ENCODE measurements around the gene UGT1A10. TPM values are rescaled to one million over a fixed set of nuclear protein-coding genes. Genes with fewer than 3 reads are reported as not detected.

UGT1A10 gene
- total RNA-seq, 2 experiments from 2014 or later: not detected

- Mint-ChIP-seq H3K4me1 (no peaks in the 10 kb centered on the region), H3K9me3 (peaks cover under 1% of the 10 kb centered on the region), H3K27ac (no peak overlapping the region), H3K4me3 (no peak overlapping the region), H3K27me3 (peaks cover 2% of the 10 kb centered on the region), H3K36me3 (no peaks in the 10 kb centered on the region)
- DNase-seq: no peak
Measured at GRCh38 chr2:233791151-233791882, 155.1 kb downstream of the UGT1A10 start.

- Mint-ChIP-seq H3K9me3 (no peaks in the 10 kb centered on the region), H3K4me3 (no peak overlapping the region), H3K27ac (no peak overlapping the region), H3K36me3 (no peaks in the 10 kb centered on the region), H3K4me1 (no peaks in the 10 kb centered on the region), H3K27me3 (no peaks in the 10 kb centered on the region)
- no peak for DNase-seq
Measured at GRCh38 chr2:233791883-233792329, 155.7 kb downstream of the UGT1A10 start.

GRCh38 chr2:233792720-233793119 lies 156.5 kb downstream of the UGT1A10 start:
- H3K4me1 Mint-ChIP-seq: no peaks in the 10 kb centered on the region
- no peaks in the 10 kb centered on the region for H3K9me3 Mint-ChIP-seq
- H3K27ac Mint-ChIP-seq: no peak overlapping the region
- H3K36me3 Mint-ChIP-seq: no peaks in the 10 kb centered on the region
- no peaks in the 10 kb centered on the region for H3K27me3 Mint-ChIP-seq
- DNase-seq: no peak
- no peak overlapping the region for H3K4me3 Mint-ChIP-seq

- Mint-ChIP-seq H3K4me1 (no peaks in the 10 kb centered on the region), H3K9me3 (no peaks in the 10 kb centered on the region), H3K27me3 (no peaks in the 10 kb centered on the region), H3K4me3 (no peak overlapping the region), H3K36me3 (no peaks in the 10 kb centered on the region), H3K27ac (no peak overlapping the region)
- no peak for DNase-seq
Measured at GRCh38 chr2:233793465-233794127, 157.3 kb downstream of the UGT1A10 start.

- no peak for DNase-seq
- no peaks in the 10 kb centered on the region for H3K9me3 Mint-ChIP-seq
- H3K27ac Mint-ChIP-seq: no peak overlapping the region
- H3K4me1 Mint-ChIP-seq: no peaks in the 10 kb centered on the region
- no peaks in the 10 kb centered on the region for H3K27me3 Mint-ChIP-seq
- H3K36me3 Mint-ChIP-seq: no peaks in the 10 kb centered on the region
- no peak overlapping the region for H3K4me3 Mint-ChIP-seq
Measured at GRCh38 chr2:233794128-233794658, 157.9 kb downstream of the UGT1A10 start.

GRCh38 chr2:233795735-233796171 lies 159.5 kb downstream of the UGT1A10 start:
- Mint-ChIP-seq H3K9me3 (no peaks in the 10 kb centered on the region), H3K27me3 (no peaks in the 10 kb centered on the region), H3K4me1 (no peaks in the 10 kb centered on the region), H3K4me3 (no peak overlapping the region), H3K36me3 (no peaks in the 10 kb centered on the region), H3K27ac (no peak overlapping the region)
- no peak for DNase-seq

- Mint-ChIP-seq H3K27ac (no peak overlapping the region), H3K9me3 (no peaks in the 10 kb centered on the region), H3K27me3 (no peaks in the 10 kb centered on the region), H3K36me3 (no peaks in the 10 kb centered on the region), H3K4me3 (no peak overlapping the region), H3K4me1 (no peaks in the 10 kb centered on the region)
- DNase-seq: no peak
Measured at GRCh38 chr2:233796254-233796653, 160.0 kb downstream of the UGT1A10 start.

GRCh38 chr2:233798335-233799086 lies 162.3 kb downstream of the UGT1A10 start:
- peaks cover 7% of the 10 kb centered on the region for H3K27me3 Mint-ChIP-seq
- H3K4me1 Mint-ChIP-seq: no peaks in the 10 kb centered on the region
- H3K36me3 Mint-ChIP-seq: no peaks in the 10 kb centered on the region
- no peak overlapping the region for H3K27ac Mint-ChIP-seq
- DNase-seq: no peak
- no peaks in the 10 kb centered on the region for H3K9me3 Mint-ChIP-seq
- no peak overlapping the region for H3K4me3 Mint-ChIP-seq

- peaks cover 11% of the 10 kb centered on the region for H3K27me3 Mint-ChIP-seq
- no peak overlapping the region for H3K27ac Mint-ChIP-seq
- no peaks in the 10 kb centered on the region for H3K9me3 Mint-ChIP-seq
- no peaks in the 10 kb centered on the region for H3K4me1 Mint-ChIP-seq
- no peak for DNase-seq
- H3K36me3 Mint-ChIP-seq: no peaks in the 10 kb centered on the region
- H3K4me3 Mint-ChIP-seq: no peak overlapping the region
Measured at GRCh38 chr2:233799087-233799665, 162.9 kb downstream of the UGT1A10 start.

GRCh38 chr2:233799716-233800115 lies 163.5 kb downstream of the UGT1A10 start:
- Mint-ChIP-seq H3K4me1 (no peaks in the 10 kb centered on the region), H3K9me3 (no peaks in the 10 kb centered on the region), H3K27ac (no peak overlapping the region), H3K27me3 (peaks cover 11% of the 10 kb centered on the region), H3K4me3 (no peak overlapping the region), H3K36me3 (no peaks in the 10 kb centered on the region)
- no peak for DNase-seq

GRCh38 chr2:233800208-233800607 lies 164.0 kb downstream of the UGT1A10 start:
- H3K9me3 Mint-ChIP-seq: no peaks in the 10 kb centered on the region
- H3K27ac Mint-ChIP-seq: no peak overlapping the region
- H3K36me3 Mint-ChIP-seq: no peaks in the 10 kb centered on the region
- H3K4me1 Mint-ChIP-seq: no peaks in the 10 kb centered on the region
- no peak overlapping the region for H3K4me3 Mint-ChIP-seq
- H3K27me3 Mint-ChIP-seq: peaks cover 11% of the 10 kb centered on the region
- DNase-seq: no peak

- no peak overlapping the region for H3K27ac Mint-ChIP-seq
Measured at GRCh38 chr2:233801357-233802131, 165.3 kb downstream of the UGT1A10 start.

GRCh38 chr2:233802132-233802815 lies 166.0 kb downstream of the UGT1A10 start:
- H3K27ac Mint-ChIP-seq: no peak overlapping the region
- no peaks in the 10 kb centered on the region for H3K36me3 Mint-ChIP-seq
- no peak for DNase-seq
- H3K9me3 Mint-ChIP-seq: no peaks in the 10 kb centered on the region
- no peak overlapping the region for H3K4me3 Mint-ChIP-seq
- peaks cover 11% of the 10 kb centered on the region for H3K27me3 Mint-ChIP-seq
- no peaks in the 10 kb centered on the region for H3K4me1 Mint-ChIP-seq

More at GRCh38 chr2:233801357-233802131, 165.3 kb downstream of the UGT1A10 start:
- H3K36me3 Mint-ChIP-seq: no peaks in the 10 kb centered on the region
- H3K4me1 Mint-ChIP-seq: no peaks in the 10 kb centered on the region
- H3K4me3 Mint-ChIP-seq: no peak overlapping the region
- peaks cover 11% of the 10 kb centered on the region for H3K27me3 Mint-ChIP-seq
- no peaks in the 10 kb centered on the region for H3K9me3 Mint-ChIP-seq
- DNase-seq: peak; percentile 18
